Spleen (tissue), 7 donors: ENCODE data around the gene IL1RAPL2.
"Not testable (repeated sequence)": the region's sequence is repeated elsewhere in the genome, so short reads cannot be mapped to it uniquely, and the experiment has no call there.

Experiments
- POLR2A ChIP-seq, 3 donors: fragments of 450-650 bp; IDR thresholded peaks; one replicate each; pipeline ENCODE4 v1.5.1; 2017; ENCODE audit warnings: antibody characterized with exemption in 3 of 3, mild to moderate bottlenecking in 1 of 3
- TF ChIP-seq, protein P1 (sequence below), 11 experiments: fragments of 200-600 bp in 7 of 11; fragments of 450-650 bp in 4 of 11; sonication (generic) in 4 of 11; IDR thresholded peaks in 8 of 11; conservative IDR thresholded peaks in 3 of 11; 1 replicate in 7 of 11; 2 replicates in 4 of 11; pipeline versions ENCODE4 v1.4.0 to v1.8.0; 2016 to 2021; ENCODE audit warnings: antibody characterized with exemption in 11 of 11, inconsistent platforms in 4 of 11, mild to moderate bottlenecking in 1 of 11
- donor health status: DM: no; HTN: no; CAD: no; lungs with moderate emphysema.
- donor health status: DM: no; HTN: no; CAD: no.
- donor health status: DM: no; HTN: no; CAD: no.

DNA sequence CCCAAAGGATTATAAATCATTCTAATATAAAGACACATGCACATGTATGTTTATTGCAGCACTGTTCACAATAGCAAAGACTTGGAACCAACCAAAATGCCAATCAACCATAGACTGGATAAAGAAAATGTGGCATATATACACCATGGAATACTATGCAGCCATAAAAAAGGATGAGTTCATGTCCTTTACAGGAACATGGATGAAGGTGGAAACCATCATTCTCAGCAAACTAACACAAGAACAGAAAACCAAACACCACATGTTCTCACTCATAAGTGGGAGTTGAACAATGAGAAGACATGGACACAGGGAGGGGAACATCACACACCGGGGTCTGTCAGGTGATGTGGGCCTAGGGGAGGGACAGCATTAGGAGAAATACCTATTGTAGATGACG lies 23.6 kb upstream of the IL1RAPL2 start:
- TF ChIP-seq, protein P1, sequence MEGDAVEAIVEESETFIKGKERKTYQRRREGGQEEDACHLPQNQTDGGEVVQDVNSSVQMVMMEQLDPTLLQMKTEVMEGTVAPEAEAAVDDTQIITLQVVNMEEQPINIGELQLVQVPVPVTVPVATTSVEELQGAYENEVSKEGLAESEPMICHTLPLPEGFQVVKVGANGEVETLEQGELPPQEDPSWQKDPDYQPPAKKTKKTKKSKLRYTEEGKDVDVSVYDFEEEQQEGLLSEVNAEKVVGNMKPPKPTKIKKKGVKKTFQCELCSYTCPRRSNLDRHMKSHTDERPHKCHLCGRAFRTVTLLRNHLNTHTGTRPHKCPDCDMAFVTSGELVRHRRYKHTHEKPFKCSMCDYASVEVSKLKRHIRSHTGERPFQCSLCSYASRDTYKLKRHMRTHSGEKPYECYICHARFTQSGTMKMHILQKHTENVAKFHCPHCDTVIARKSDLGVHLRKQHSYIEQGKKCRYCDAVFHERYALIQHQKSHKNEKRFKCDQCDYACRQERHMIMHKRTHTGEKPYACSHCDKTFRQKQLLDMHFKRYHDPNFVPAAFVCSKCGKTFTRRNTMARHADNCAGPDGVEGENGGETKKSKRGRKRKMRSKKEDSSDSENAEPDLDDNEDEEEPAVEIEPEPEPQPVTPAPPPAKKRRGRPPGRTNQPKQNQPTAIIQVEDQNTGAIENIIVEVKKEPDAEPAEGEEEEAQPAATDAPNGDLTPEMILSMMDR (IDR thresholded peaks at IDR 0.05 in 8 of 11, conservative IDR thresholded peaks at IDR 0.05 in 3 of 11), result not testable (repeated sequence)
- not testable (repeated sequence) for TF ChIP-seq POLR2A (IDR thresholded peaks at IDR 0.05)
